Measurements from ENCODE around the gene PLCD1.
"Not testable (repeated sequence)": the region's sequence is repeated elsewhere in the genome, so short reads cannot be mapped to it uniquely, and the experiment has no call there.

PLCD1 gene

DNA sequence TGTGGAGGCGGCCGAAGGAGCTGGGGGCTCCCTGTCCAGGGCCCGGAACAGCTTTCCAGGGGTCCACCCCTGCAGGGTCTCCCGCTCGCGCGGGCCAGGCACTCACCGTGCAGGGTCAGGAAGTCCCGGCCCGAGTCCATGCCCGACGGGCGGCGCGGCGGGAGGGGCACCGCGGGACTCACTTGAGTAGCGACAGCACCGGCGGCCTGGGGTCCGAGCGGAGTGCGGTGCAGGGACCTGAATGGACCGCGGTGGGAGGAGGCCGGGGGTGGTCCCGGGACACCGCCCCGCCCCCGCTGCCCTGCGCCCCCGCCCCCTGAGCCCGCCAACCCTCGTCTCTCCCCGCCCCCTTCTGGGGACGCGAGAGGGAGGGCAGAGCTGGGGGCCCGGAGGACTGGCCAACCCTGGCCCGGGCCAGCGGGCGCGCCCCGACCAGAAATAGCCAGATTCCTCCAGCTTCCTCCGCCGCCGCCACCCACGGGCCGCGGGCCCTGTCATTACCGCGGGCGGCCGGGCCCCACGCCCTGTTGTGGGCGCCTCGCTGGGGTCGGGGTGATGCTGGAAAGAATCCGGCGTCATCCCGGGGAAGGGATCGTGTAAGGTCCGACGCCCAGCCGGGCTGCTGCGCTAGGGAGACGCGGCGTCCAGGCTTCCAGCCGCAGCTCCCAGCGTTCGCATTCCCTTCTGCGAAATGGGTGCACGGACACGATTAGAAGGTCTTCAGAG is at the start of gene PLCD1:
PLCD1 (minus strand) TSS at position 243 of the 726 bp plus-strand sequence; CDS start at position 140, 103 bp downstream.
- no peak for DNase-seq

DNA sequence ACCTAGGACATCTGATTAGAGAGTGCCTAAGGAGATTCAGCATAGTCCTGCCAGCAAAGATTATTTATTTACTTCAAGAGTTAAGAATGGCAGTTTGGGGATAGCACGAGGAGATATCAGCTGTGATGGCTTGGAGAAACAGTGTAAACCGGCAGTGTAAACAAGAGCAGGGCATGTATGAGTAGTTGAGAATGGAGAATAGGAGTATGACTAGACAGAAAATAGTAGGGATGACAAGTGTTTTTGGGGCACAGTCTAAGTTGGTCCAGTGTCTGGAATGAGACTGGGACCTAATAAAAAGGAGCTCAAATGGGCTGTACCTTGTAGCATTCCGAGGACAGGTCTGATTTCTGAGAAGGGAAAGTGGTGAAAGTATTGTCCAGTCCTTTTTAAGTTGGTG is 47.6 kb upstream of the PLCD1 start:
- DNase-seq: not testable (repeated sequence)

- no peak for DNase-seq
Observed at GRCh38 chr3:38070013-38070412, 40.6 kb upstream of the PLCD1 start.

DNA sequence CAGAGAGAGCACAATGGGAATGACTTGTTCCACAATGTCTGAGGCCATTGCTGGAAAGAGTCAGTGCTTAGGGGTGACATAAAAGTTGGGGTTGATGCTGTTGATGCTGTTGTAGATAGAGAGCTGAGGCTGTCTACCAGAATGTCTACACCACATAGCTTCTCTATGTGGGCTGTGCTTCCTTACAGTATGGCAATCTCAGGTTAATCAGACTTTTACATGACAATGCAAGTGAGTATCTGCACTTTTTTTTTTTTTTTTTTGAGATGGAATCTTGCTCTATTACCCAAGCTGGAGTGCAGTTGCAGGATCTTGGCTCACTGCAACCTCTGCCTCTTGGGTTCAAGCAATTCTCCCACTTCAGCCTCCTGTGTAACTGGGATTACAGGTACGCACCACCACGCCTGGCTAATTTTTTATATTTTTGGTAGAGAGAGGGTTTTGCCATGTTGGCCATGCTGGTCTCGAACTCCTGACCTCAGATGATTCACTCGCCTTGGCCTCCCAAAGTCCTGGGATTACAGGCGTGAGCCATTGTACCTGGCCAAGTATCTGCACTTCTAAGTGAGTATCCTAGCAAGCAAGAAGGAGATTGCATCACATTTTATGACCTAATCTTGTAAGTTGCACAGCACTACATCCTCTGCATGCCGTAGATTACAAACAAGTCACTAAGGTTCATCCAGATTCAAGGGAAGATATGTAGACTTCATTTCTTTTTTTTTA is 38.2 kb upstream of the PLCD1 start:
- no peak for DNase-seq

DNA sequence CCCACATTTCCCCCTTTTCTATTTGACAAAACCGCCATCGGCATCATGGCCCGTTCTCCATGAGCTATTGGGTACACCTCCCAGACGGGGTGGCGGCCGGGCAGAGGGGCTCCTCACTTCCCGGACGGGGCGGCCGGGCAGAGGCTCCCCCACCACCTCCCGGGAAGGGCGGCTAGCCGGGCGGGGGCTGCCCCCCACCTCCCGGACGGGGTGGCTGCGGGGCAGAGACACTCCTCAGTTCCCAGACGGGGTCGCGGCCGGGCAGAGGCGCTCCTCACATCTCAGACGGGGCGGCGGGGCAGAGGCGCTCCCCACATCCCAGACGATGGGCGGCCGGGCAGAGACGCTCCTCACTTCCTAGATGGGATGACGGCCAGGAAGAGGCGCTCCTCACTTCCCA is 35.0 kb upstream of the PLCD1 start:
- not testable (repeated sequence) for DNase-seq

GRCh38 chr3:38062809-38063208 is 33.4 kb upstream of the PLCD1 start:
- DNase-seq: no peak

DNA sequence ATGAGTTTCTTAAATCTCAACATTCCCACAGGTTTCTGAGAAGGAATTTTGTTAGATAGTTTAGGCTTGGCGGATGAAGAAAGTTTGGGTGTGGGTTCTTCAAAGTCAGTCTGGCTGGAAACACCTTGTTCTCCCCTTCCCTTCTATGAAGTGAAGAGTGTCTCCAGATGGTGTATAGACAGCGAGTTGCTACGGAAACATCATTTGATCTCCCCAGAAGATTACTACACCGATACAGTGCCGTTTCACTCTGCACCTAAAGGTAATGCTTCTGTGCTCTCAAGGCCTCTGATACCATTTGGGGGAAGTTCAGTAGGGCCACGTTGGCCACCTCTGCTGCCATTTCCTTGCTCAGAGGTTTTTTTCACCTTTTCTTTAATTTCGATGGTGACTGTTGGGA is 30.1 kb upstream of the PLCD1 start:
- no peak for DNase-seq

- DNase-seq: no peak
Observed at GRCh38 chr3:38059148-38059547, 29.7 kb upstream of the PLCD1 start.

- no peak for DNase-seq
Observed at GRCh38 chr3:38054499-38055001, 25.1 kb upstream of the PLCD1 start.

- not testable (repeated sequence) for DNase-seq
Observed at GRCh38 chr3:38053813-38054498, 24.5 kb upstream of the PLCD1 start.

- DNase-seq: not testable (repeated sequence)
Observed at GRCh38 chr3:38053286-38053685, 23.8 kb upstream of the PLCD1 start.

DNA sequence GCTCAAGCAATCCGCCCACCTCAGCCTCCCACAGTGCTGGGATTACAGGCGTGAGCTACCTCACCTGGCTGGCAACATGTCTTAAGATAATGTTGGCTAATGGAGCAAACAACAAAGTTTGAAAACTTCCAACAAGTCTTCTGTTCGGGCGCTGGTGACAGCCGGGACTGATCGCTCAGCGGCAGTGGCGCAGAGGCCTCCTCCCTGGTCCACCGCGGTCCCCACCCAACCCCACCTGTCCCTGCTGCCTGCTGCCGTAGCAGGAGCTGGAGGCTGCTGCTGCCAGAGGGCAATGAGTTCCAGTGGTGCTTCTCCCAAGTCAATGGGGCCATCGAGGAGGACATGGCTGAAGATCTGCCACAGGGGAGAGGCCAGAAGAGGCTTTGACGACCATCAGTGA is 21.7 kb upstream of the PLCD1 start:
- DNase-seq: no peak

GRCh38 chr3:38049358-38050126 is 20.1 kb upstream of the PLCD1 start:
- DNase-seq: no peak

DNA sequence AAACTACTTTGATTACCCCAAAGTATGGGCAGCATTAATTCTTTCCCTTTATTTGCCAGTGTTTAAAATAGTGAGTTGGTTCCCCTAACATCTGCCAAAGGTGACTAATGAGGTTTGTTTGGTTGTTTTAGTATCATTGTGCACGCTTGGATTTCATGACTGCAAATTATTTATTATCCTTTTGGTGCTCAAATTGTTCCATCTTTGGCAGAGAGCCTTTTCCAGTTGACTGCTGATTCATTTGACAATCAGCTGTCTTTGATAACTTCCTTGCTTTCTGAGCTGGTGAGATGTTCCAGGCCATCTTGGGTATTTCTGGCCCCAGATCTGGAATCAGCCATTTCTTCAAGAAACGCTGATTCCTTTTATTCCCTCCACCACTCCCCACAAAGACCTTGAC is 18.5 kb upstream of the PLCD1 start:
- DNase-seq: no peak

GRCh38 chr3:38046821-38047220 is 17.4 kb upstream of the PLCD1 start:
- no peak for DNase-seq

DNA sequence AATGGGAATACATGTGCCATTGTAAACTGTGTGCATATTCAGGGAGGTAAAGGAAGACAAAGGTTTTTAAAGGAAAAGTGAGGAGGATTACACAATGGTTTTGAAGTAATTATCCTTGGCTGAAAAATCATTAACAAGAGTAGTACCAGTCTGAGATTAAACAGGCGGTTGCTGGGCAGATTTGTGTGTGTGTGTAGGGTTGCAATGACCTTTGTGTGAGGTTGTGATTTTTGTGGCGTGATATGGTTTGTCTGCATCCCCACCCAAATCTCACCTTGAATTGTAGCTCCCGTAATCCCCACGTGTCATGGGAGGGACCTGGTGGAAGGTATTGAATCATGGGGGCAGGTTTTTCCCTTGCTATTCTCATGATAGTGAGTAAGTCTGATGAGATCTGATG is 16.6 kb upstream of the PLCD1 start:
- DNase-seq: no peak

GRCh38 chr3:38043486-38043885 is 14.0 kb upstream of the PLCD1 start:
- no peak for DNase-seq

- no peak for DNase-seq
Observed at GRCh38 chr3:38040401-38040800, 11.0 kb upstream of the PLCD1 start.

DNA sequence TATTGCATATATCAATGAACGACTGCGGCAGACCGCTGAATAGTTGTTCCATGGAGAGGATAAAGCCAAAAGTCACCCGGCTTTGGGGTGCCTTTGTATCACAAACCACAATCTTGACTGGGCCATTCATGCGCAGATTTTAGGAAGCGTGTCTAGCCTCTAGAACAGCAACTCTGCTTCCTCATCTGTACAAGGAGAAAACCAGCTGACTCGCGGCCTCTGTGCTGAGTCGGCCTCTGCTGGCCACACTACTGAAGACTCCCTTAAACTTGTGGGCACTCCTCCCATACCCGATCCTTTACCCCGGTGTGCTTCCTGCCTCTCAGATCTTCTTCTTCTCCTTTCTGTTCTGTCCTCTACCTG is 10.4 kb upstream of the PLCD1 start:
- peak; percentile 73 for DNase-seq

DNA sequence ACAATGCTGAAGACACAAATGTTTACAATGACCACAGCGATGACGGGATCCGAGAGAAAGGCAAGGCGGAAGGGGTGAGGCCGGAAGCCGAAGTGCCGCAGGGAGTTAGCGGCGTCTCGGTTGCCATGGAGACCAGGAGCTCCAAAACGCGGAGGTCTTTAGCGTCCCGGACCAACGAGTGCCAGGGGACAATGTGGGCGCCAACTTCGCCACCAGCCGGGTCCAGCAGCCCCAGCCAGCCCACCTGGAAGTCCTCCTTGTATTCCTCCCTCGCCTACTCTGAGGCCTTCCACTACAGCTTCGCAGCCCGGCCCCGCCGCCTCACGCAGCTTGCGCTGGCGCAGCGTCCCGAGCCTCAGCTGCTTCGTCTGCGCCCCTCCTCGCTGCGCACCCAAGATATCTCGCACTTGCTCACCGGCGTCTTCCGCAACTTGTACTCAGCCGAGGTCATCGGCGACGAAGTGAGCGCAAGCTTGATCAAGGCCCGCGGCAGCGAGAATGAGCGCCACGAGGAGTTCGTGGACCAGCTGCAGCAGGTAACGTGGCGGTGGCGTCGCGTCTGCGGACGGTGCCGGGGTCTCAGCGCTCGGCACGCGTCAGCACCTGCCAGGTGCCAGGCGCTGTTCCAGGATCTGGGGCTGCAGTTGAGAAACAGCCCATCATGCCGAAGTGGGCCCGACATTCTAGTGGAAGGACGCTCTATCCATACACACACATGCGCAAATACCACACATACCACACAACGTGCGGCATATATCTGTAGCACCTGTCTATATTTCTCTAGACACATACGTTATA is 9.9 kb upstream of the PLCD1 start, which contains the start of gene DLEC1:
DLEC1 (plus strand) TSS at position 108 of the 798 bp plus-strand sequence; CDS start at position 126, 18 bp downstream.
- peak; percentile 87 for DNase-seq

DNA sequence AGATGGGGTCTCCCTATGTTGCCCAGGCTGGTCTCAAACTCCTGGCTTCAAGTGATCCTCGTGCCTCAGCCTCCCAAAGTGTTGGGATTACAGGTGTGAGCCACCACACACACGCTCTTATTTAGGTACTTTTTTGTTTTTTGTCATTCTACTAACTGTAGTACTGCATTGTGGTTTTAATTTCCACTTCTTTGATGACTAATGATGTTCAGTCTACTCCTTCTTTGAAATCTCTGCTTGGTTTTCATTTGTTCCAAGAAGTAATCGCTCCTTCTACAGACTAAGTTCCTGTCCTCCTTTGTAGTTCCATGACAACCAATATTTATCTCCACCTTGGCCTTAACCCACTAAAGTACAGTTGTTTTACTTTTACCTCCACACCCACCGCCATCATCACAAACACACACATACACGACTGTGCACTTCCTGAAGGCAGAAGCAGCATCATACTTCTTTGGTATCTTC is 9.0 kb upstream of the PLCD1 start:
- no peak for DNase-seq

DNA sequence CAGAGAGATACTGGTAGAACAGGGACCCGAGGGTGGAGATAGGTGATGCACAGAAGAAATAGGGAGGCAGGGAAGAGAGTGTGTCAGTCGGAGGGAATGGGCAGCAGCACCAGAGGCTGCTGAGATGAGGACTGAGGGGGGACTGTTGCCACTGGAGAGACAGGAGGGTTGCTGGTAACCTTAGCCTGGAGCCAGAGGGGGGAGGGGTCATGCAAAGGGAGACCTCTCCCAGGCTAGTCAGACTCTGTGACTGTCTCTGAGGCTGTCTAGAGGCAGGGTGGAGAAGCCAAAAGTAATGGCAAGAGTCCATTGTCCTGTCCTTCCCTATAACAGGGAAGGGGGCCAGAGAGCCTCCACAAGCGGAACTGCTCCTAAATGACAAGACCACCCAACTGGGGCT is 7.5 kb upstream of the PLCD1 start:
- no peak for DNase-seq

All from activated CD8-positive, alpha-beta memory T cell treated with anti-CD3 and anti-CD28 coated beads for 24 hours (primary cell).